Panc1 (cell line): ENCODE results near the gene PHACTR2. TPM values are rescaled to one million over a fixed set of nuclear protein-coding genes. Genes with fewer than 3 reads are reported as not detected.

Experiments used
- ATAC-seq: fragments of 200-7000 bp; cut with Tn5 transposase; 2 replicates; pipeline ENCODE4 v1.9.1; 2020; ENCODE audit warnings: mild to moderate bottlenecking, moderate library complexity
- BruUV-seq: library from RNA; stranded (reverse); fragments of 400-500 nt; replicated peaks from 2 replicates; lab custom pipeline; 2021; lab: Mats Ljungman, UMichigan
- CTCF ChIA-PET: fragments of 300-600 bp; sonication (Branson Sonifier 250); formaldehyde crosslinking; loops from one replicate; lab custom pipeline; 2022; ENCODE audit warnings: antibody characterized with exemption; lab: Charles Lee
- POLR2A ChIA-PET: fragments of 300-600 bp; sonication (Branson Sonifier 250); formaldehyde crosslinking; loops from one replicate; lab custom pipeline; 2022; ENCODE audit warnings: antibody characterized with exemption; lab: Charles Lee
- DNase-seq: peaks from one replicate; pipeline ENCODE4 v3.0.0-alpha.2; 2010; ENCODE audit warnings: low read depth, low spot score
- H3K27ac ChIP-seq: 2 replicates; pipeline ENCODE4 v1.5.1; 2011; ENCODE audit warnings: mild to moderate bottlenecking, low read length, inconsistent platforms
- H3K27me3 ChIP-seq: fragments of 200-500 bp; sonication (Bioruptor generic); 2 replicates; pipeline ENCODE4 v1.6.0; 2014; ENCODE audit warnings: low read length, inconsistent platforms; ENCODE audit not compliant: control insufficient read depth, insufficient read depth
- H3K36me3 ChIP-seq: fragments of 200-500 bp; sonication (Bioruptor generic); 2 replicates; pipeline ENCODE4 v1.5.1; 2014; ENCODE audit warnings: inconsistent platforms, mild to moderate bottlenecking, low read length, moderate library complexity; ENCODE audit not compliant: control insufficient read depth, insufficient read depth
- H3K4me1 ChIP-seq: 2 replicates; pipeline ENCODE4 v1.5.1; 2011; ENCODE audit warnings: inconsistent platforms, mild to moderate bottlenecking, low read length, moderate library complexity; ENCODE audit not compliant: control insufficient read depth, insufficient read depth
- H3K4me3 ChIP-seq, 2 experiments: 2 replicates each; pipeline ENCODE4 v1.5.1; 2011 to 2012; ENCODE audit warnings: low read depth in 2 of 2, low read length in 2 of 2, mild to moderate bottlenecking in 2 of 2, inconsistent platforms in 1 of 2, moderate library complexity in 1 of 2
- H3K9me3 ChIP-seq: fragments of 200-500 bp; sonication (Bioruptor generic); 2 replicates; pipeline ENCODE4 v1.5.1; 2014; ENCODE audit warnings: low read depth, mild to moderate bottlenecking, inconsistent platforms, low read length, moderate library complexity; ENCODE audit not compliant: control insufficient read depth, insufficient read depth
- CTCF ChIP-seq: fragments of 450-650 bp; IDR thresholded peaks from 2 replicates; pipeline ENCODE4 v1.5.1; 2017; ENCODE audit warnings: mild to moderate bottlenecking
- POLR2AphosphoS5 ChIP-seq: IDR thresholded peaks from 2 replicates; pipeline ENCODE4 v1.6.1; 2012; ENCODE audit warnings: mild to moderate bottlenecking, low read depth, low read length, moderate library complexity
- REST ChIP-seq, 2 experiments: IDR thresholded peaks; 2 replicates each; pipeline ENCODE4 v1.6.1; 2011 to 2012; ENCODE audit warnings: low read depth in 2 of 2, control low read depth in 1 of 2, low read length in 1 of 2, mild to moderate bottlenecking in 1 of 2, moderate library complexity in 1 of 2; ENCODE audit not compliant: insufficient read depth in 1 of 2
- SIN3A ChIP-seq: IDR thresholded peaks from 2 replicates; pipeline ENCODE4 v1.6.1; 2012; ENCODE audit warnings: low read depth, mild to moderate bottlenecking, low read length, moderate library complexity, borderline replicate concordance; ENCODE audit not compliant: insufficient read depth
- TCF7L2 ChIP-seq: IDR thresholded peaks from 2 replicates; pipeline ENCODE4 v1.6.1; 2011; ENCODE audit warnings: mild to moderate bottlenecking, low read depth, low read length, inconsistent platforms
- in situ Hi-C: cut with HindIII; loops from 2 replicates; pipeline ENCODE4 v1.10.0; 2016; ENCODE audit warnings: low sequenced_read_pairs, low pct_unique_long_range_greater_than_20kb
- intact Hi-C: fragments of 100-400 bp; cut with micrococcal nuclease; formaldehyde crosslinking; loops from one replicate; pipeline ENCODE4 v1.10.0; 2022; ENCODE audit not compliant: unreplicated experiment
- total RNA-seq: library from RNA; stranded (reverse); gene quantifications from one replicate; pipeline ENCODE4 v1.2.1, GENCODE V29; 2021; ENCODE audit not compliant: unreplicated experiment

Gene PHACTR2
- total RNA-seq, 1 experiment from 2014 or later = 59.9 TPM

GRCh38 chr6:143755301-143755744 is 77.6 kb downstream of the PHACTR2 start:
- CTCF ChIA-PET = no interaction called here

GRCh38 chr6:143757346-143757832 is 79.6 kb downstream of the PHACTR2 start:
- Histone ChIP-seq H3K9me3 (no peaks in the 10 kb centered on the region), H3K27me3 (no peaks in the 10 kb centered on the region), H3K27ac (no peak overlapping the region), H3K4me1 (peaks cover 3% of the 10 kb centered on the region), H3K4me3 (no peak overlapping the region), H3K36me3 (no peaks in the 10 kb centered on the region; the same call in 1 of the 2 replicates)
- ChIA-PET CTCF (no interaction called here), POLR2A (interaction anchor here (0.7 kb wide), 1 partner anchor 206 kb away, joined by 3 read pairs; no protein-coding TSS in a partner anchor)
- TF ChIP-seq CTCF = no peak
- TF ChIP-seq SIN3A = no peak
- no peak for TF ChIP-seq TCF7L2
- TF ChIP-seq POLR2AphosphoS5 = no peak
- no peak for TF ChIP-seq REST (IDR thresholded peaks at IDR 0.05; ENCODE audit: insufficient read depth in 1 of 2, low read depth in 2 of 2, low read length in 1 of 2)
- intact Hi-C loops = no loop called here
- ATAC-seq = no peak
- DNase-seq = no peak
- in situ Hi-C loops = no loop called here
- BruUV-seq = no TSS peak

More at GRCh38 chr6:143755301-143755744, 77.6 kb downstream of the PHACTR2 start:
- Histone ChIP-seq H3K4me3 (no peak overlapping the region), H3K27me3 (no peaks in the 10 kb centered on the region), H3K36me3 (no peaks in the 10 kb centered on the region; the same call in 1 of the 2 replicates), H3K9me3 (no peaks in the 10 kb centered on the region), H3K4me1 (peaks cover 3% of the 10 kb centered on the region), H3K27ac (no peak overlapping the region)
- in situ Hi-C loops = no loop called here
- BruUV-seq = no TSS peak
- DNase-seq (no peak), ATAC-seq (no peak)
- POLR2A ChIA-PET = no interaction called here
- intact Hi-C loops = no loop called here
- TF ChIP-seq TCF7L2 = peak; percentile 80
- no peak for TF ChIP-seq SIN3A

- no peaks in the 10 kb centered on the region for H3K27me3 ChIP-seq
- no peaks in the 10 kb centered on the region for H3K9me3 ChIP-seq
- no TSS peak for BruUV-seq
- no peaks in the 10 kb centered on the region; the same call in 1 of the 2 replicates for H3K36me3 ChIP-seq
- intact Hi-C loops = no loop called here
- in situ Hi-C loops = no loop called here
- ChIA-PET POLR2A (no interaction called here), CTCF (no interaction called here)
- H3K4me1 ChIP-seq = peaks cover 1% of the 10 kb centered on the region; the same call in 1 of the 2 replicates
- no peak overlapping the region for H3K4me3 ChIP-seq
- no peak overlapping the region for H3K27ac ChIP-seq
- TF ChIP-seq TCF7L2 (no peak), SIN3A (no peak), CTCF (no peak), POLR2AphosphoS5 (no peak), REST (IDR thresholded peaks at IDR 0.05; ENCODE audit: insufficient read depth in 1 of 2, low read depth in 2 of 2, low read length in 1 of 2) (no peak)
- no peak for DNase-seq
- ATAC-seq = no peak
Observed at GRCh38 chr6:143758551-143758950, 80.8 kb downstream of the PHACTR2 start.
